HCT116 (cell line): Measurements from ENCODE around the gene IFI16. TPM values are rescaled to one million over a fixed set of nuclear protein-coding genes. Genes with fewer than 3 reads are reported as not detected.

Experiments
- ATAC-seq: fragments of 200-7000 bp; cut with Tn5 transposase; 2 replicates; pipeline ENCODE4 v1.9.1; 2020; ENCODE audit warnings: mild to moderate bottlenecking, moderate library complexity
- BruUV-seq: library from RNA; stranded (reverse); fragments of 400-500 nt; replicated peaks from 2 replicates; lab custom pipeline; 2021; lab: Mats Ljungman, UMichigan
- CTCF ChIA-PET: fragments of 300-600 bp; sonication (Branson Sonifier 250); formaldehyde crosslinking; loops from one replicate; lab custom pipeline; 2021; ENCODE audit warnings: antibody characterized with exemption; lab: Charles Lee
- POLR2A ChIA-PET: fragments of 300-600, 350-600 bp; sonication (Branson Sonifier 250); formaldehyde crosslinking; loops from one replicate; lab custom pipeline; 2021; ENCODE audit warnings: antibody characterized with exemption; lab: Charles Lee
- RAD21 ChIA-PET, 2 experiments: fragments of 300-600 bp; sonication (Branson Sonifier 250); formaldehyde crosslinking; loops; one replicate each; lab custom pipeline; 2023; ENCODE audit warnings: low total read pairs in 2 of 2; ENCODE audit not compliant: uncharacterized antibody in 2 of 2, unreplicated experiment in 2 of 2, low non-redundant PET in 1 of 2; lab: Charles Lee
- DNase-seq: peaks from one replicate; pipeline ENCODE4 v3.0.0-alpha.2; 2010; ENCODE audit warnings: low read depth, low spot score
- H2AFZ ChIP-seq: fragments of 200-600 bp; shearing (Covaris generic), sonication (generic); 2 replicates; pipeline ENCODE4 v1.6.1; 2017; ENCODE audit warnings: low read depth, mixed run types, mixed read lengths, antibody characterized with exemption, low read length; ENCODE audit not compliant: poor library complexity, severe bottlenecking
- H3K27ac ChIP-seq: 2 replicates; pipeline ENCODE4 v1.5.1; 2012; ENCODE audit warnings: low read depth, low read length
- H3K27me3 ChIP-seq: fragments of 200-600 bp; sonication (generic); 2 replicates; pipeline ENCODE4 v1.6.1; 2016; ENCODE audit warnings: mixed run types, low read length, mixed read lengths; ENCODE audit not compliant: insufficient read depth
- H3K36me3 ChIP-seq, 2 experiments: fragments of 200-500 bp in 1 of 2; fragments of 200-600 bp in 1 of 2; sonication (Bioruptor generic) in 1 of 2; sonication (generic) in 1 of 2; 2 replicates each; pipeline versions ENCODE4 v1.5.1 to v1.6.1; 2014 to 2016; ENCODE audit warnings: low read length in 2 of 2, inconsistent platforms in 1 of 2, mixed read lengths in 1 of 2, mixed run types in 1 of 2; ENCODE audit not compliant: insufficient read depth in 2 of 2, control insufficient read depth in 1 of 2
- H3K4me1 ChIP-seq, 2 experiments: fragments of 200-600 bp in 1 of 2; sonication (generic) in 1 of 2; 2 replicates each; pipeline versions ENCODE4 v1.5.1 to v1.6.1; 2012 to 2017; ENCODE audit warnings: low read length in 2 of 2, inconsistent platforms in 1 of 2, mild to moderate bottlenecking in 1 of 2, mixed read lengths in 1 of 2, mixed run types in 1 of 2, moderate library complexity in 1 of 2; ENCODE audit not compliant: insufficient read depth in 2 of 2, control insufficient read depth in 1 of 2
- H3K4me2 ChIP-seq: fragments of 200-600 bp; sonication (generic); 2 replicates; pipeline ENCODE4 v1.6.1; 2017; ENCODE audit warnings: mixed run types, low read length, mixed read lengths
- H3K4me3 ChIP-seq, 2 experiments: fragments of 200-600 bp in 1 of 2; sonication (generic) in 1 of 2; replicated peaks in 1 of 2; 2 replicates each; pipeline ENCODE4 v1.5.1; 2011 to 2016; ENCODE audit warnings: low read length in 2 of 2, control low read depth in 1 of 2, low read depth in 1 of 2, mild to moderate bottlenecking in 1 of 2, mixed read lengths in 1 of 2, mixed run types in 1 of 2
- H3K79me2 ChIP-seq: fragments of 200-600 bp; sonication (generic); 2 replicates; pipeline ENCODE4 v1.6.1; 2017; ENCODE audit warnings: mild to moderate bottlenecking, mixed run types, low read length, moderate library complexity, mixed read lengths; ENCODE audit not compliant: insufficient read depth
- H3K9ac ChIP-seq: fragments of 200-600 bp; sonication (generic); 2 replicates; pipeline ENCODE4 v1.6.1; 2016; ENCODE audit warnings: low read length, mixed read lengths
- H3K9me2 ChIP-seq: fragments of 200-600 bp; sonication (generic), shearing (Covaris generic); 2 replicates; pipeline ENCODE4 v1.6.1; 2017; ENCODE audit warnings: mixed run types, mild to moderate bottlenecking, moderate library complexity; ENCODE audit not compliant: insufficient read depth
- H3K9me3 ChIP-seq, 2 experiments: fragments of 200-500 bp in 1 of 2; fragments of 200-600 bp in 1 of 2; sonication (Bioruptor generic) in 1 of 2; sonication (generic) in 1 of 2; 2 replicates each; pipeline ENCODE4 v1.6.1; 2014 to 2017; ENCODE audit warnings: low read length in 2 of 2, mixed read lengths in 2 of 2, inconsistent platforms in 1 of 2, low read depth in 1 of 2, mild to moderate bottlenecking in 1 of 2, mixed run types in 1 of 2, moderate library complexity in 1 of 2; ENCODE audit not compliant: control insufficient read depth in 1 of 2, insufficient read depth in 1 of 2
- H4K20me1 ChIP-seq: fragments of 200-600 bp; sonication (generic), shearing (Covaris generic); 2 replicates; pipeline ENCODE4 v1.6.1; 2017; ENCODE audit warnings: mixed run types, mild to moderate bottlenecking, moderate library complexity; ENCODE audit not compliant: insufficient read depth
- FOSL1 ChIP-seq: IDR thresholded peaks from 2 replicates; pipeline ENCODE4 v1.6.1; 2012; ENCODE audit warnings: low read depth
- RAD21 ChIP-seq: IDR thresholded peaks from 2 replicates; pipeline ENCODE4 v1.6.1; 2012; ENCODE audit warnings: low read depth, mild to moderate bottlenecking
- REST ChIP-seq: IDR thresholded peaks from 2 replicates; pipeline ENCODE4 v1.6.1; 2012; ENCODE audit warnings: low read depth
- SIN3A ChIP-seq: IDR thresholded peaks from 2 replicates; pipeline ENCODE4 v1.6.1; 2012; ENCODE audit warnings: low read depth
- SP1 ChIP-seq: IDR thresholded peaks from 2 replicates; pipeline ENCODE4 v1.6.1; 2012; ENCODE audit warnings: low read depth
- SRF ChIP-seq: IDR thresholded peaks from 2 replicates; pipeline ENCODE4 v1.6.1; 2012; ENCODE audit warnings: low read depth
- ZFX ChIP-seq: fragments of 450-650 bp; IDR thresholded peaks from 2 replicates; pipeline ENCODE4 v1.6.1; 2017
- intact Hi-C: fragments of 100-400 bp; cut with micrococcal nuclease; formaldehyde crosslinking; loops from 2 replicates; pipeline ENCODE4 v1.10.0; 2022
- total RNA-seq: library from RNA; stranded (reverse); gene quantifications from one replicate; pipeline ENCODE4 v1.2.1, GENCODE V29; 2021; ENCODE audit not compliant: unreplicated experiment

IFI16 gene
- total RNA-seq, 1 experiment from 2014 or later: 1.6 TPM

DNA sequence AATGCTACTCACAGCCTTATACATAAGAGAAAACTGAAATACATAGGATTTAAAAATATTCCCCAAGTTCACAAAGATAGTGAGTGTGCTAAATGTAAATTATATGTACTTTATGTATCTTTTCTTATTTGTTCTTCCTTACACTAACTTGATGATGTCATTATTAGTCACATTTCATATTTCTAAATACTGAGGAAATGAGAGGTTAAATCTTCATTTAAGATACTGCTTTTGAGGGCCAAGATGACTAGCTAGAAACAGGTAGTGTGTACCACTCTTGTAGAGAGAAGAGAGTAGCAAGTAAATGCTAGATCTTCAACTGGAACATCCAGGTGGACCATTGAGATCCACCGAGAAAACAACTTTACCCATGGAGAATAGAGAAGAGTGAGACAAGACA, 48.5 kb upstream of the IFI16 start (continued):
- no peak for TF ChIP-seq FOSL1
- TF ChIP-seq, all 23 proteins: peak for 0

- H3K9me2 ChIP-seq: no peaks in the 10 kb centered on the region
- CTCF ChIA-PET: no interaction called here
- H4K20me1 ChIP-seq: no peaks in the 10 kb centered on the region
- BruUV-seq: no TSS peak
- H3K4me1 ChIP-seq: no peaks in the 10 kb centered on the region
- H3K9ac ChIP-seq: no peak overlapping the region
- POLR2A ChIA-PET: no interaction called here
- no peak for TF ChIP-seq SP1
- no peak for TF ChIP-seq RAD21
- no peak for TF ChIP-seq SIN3A
- no peak for TF ChIP-seq REST
- TF ChIP-seq ZFX: no peak
- no peak for TF ChIP-seq SRF
- no peaks in the 10 kb centered on the region for H3K36me3 ChIP-seq
- no peak overlapping the region for H2AFZ ChIP-seq
- no peak overlapping the region for H3K4me3 ChIP-seq
- DNase-seq: no peak
- no peaks in the 10 kb centered on the region for H3K79me2 ChIP-seq
- intact Hi-C loops: no loop called here
- no peaks in the 10 kb centered on the region for H3K9me3 ChIP-seq
- H3K4me2 ChIP-seq: no peak overlapping the region
- H3K27me3 ChIP-seq: no peaks in the 10 kb centered on the region
- no peak overlapping the region for H3K27ac ChIP-seq
- ATAC-seq: no peak
- RAD21 ChIA-PET: no interaction called here
Measured at GRCh38 chr1:158962983-158963382, 46.7 kb upstream of the IFI16 start.
